SK-MEL-5 (cell line): ENCODE measurements around the gene TMEM106A. TPM values are rescaled to one million over a fixed set of nuclear protein-coding genes. Genes with fewer than 3 reads are reported as not detected.
"Not testable (repeated sequence)": the region's sequence is repeated elsewhere in the genome, so short reads cannot be mapped to it uniquely, and the experiment has no call there.

Experiments
- DNase-seq: peaks from one replicate; pipeline ENCODE4 v3.0.0-alpha.2; 2016; ENCODE audit warnings: low read depth, low spot score
- in situ Hi-C: cut with HindIII; loops from 2 replicates; pipeline ENCODE4 v1.10.0; 2016; ENCODE audit warnings: low sequenced_read_pairs, high pct_unique_total_duplicates, low pct_unique_long_range_greater_than_20kb
- total RNA-seq: library from RNA; depleted of rRNA; stranded (reverse); fragments of >200 nt; shearing (Covaris generic); gene quantifications from 2 replicates; pipeline ENCODE4 v1.2.3, GENCODE V29; 2014

TMEM106A gene
- total RNA-seq, 1 experiment from 2014 or later, result 1.2 TPM

- no peak for DNase-seq
- in situ Hi-C loops, result no loop called here
Observed at GRCh38 chr17:43211123-43211479, 574 bp upstream of the TMEM106A start.

DNA sequence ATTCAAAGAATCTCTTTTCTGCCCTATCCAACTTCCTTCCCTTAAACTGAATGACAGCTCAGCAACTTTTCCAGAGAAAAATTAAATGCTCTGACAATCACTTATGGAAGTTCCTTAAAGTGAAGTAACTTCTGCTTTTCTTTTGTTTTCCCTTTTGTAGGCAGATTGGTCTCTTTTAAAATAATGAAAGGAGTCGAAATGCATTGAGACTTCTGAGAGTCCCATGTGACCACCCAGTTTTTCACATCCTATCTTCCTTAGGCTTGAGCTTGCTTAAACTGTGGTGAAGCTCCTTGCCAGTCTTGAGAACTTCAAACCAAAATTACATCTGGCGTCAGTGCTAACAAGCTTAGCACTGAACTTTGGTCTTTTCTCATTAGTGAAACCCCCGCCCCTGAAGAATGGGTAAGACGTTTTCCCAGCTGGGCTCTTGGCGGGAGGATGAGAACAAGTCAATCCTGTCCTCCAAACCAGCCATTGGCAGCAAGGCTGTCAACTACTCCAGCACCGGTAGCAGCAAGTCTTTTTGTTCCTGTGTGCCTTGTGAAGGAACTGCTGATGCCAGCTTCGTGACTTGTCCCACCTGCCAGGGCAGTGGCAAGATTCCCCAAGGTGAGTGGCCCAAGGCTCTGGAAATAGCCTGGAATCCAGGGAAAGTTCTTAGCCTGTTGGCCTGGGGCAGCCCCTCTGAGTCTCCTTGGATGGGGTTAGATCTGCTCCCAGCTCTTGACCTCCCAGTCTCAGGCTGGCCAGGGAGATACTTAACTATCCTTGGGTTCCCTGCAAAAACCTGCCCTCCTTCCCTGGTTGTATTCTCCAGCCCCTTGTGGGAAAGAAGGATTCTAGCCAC is 1.2 kb downstream of the TMEM106A start:
- DNase-seq, result no peak
- in situ Hi-C loops, result no loop called here

GRCh38 chr17:43213545-43213944 is 1.9 kb downstream of the TMEM106A start:
- DNase-seq, result no peak
- in situ Hi-C loops, result no loop called here

DNA sequence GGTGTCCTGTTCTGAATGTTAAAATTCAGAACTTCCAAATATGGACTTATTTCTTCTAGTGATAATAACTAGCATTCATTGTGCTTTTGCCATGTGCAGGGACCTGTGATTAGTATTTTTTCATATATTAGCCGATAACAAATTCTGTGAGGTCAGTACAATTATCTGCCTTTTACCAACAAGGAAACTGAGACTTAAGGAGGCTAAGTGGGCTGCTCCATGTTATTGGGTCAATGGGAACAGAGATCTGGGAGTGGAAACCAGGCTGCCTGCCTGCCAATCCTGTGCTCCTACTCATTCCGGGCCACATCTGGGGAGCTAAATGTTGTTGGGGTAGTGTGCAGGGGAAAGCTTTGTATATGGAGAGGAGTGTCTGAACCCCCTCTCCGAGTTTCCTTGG is 3.7 kb downstream of the TMEM106A start:
- in situ Hi-C loops, result no loop called here
- DNase-seq, result no peak

DNA sequence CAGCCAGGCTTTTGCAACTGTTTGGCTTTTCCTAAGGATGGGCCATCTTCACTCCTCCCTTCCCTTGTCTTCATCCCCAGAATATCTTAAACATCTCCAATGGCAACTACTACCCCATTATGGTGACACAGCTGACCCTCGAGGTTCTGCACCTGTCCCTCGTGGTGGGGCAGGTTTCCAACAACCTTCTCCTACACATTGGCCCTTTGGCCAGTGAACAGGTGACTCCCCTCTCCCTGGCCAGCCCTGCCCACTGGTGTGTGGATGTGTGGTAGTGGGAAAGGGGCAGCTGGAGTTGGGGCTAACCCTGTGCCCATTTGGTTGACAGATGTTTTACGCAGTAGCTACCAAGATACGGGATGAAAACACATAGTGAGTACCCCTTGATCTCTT is 4.7 kb downstream of the TMEM106A start:
- DNase-seq, result no peak
- in situ Hi-C loops, result no loop called here

GRCh38 chr17:43216762-43217613 is 5.3 kb downstream of the TMEM106A start:
- in situ Hi-C loops, result no loop called here
- no peak for DNase-seq

DNA sequence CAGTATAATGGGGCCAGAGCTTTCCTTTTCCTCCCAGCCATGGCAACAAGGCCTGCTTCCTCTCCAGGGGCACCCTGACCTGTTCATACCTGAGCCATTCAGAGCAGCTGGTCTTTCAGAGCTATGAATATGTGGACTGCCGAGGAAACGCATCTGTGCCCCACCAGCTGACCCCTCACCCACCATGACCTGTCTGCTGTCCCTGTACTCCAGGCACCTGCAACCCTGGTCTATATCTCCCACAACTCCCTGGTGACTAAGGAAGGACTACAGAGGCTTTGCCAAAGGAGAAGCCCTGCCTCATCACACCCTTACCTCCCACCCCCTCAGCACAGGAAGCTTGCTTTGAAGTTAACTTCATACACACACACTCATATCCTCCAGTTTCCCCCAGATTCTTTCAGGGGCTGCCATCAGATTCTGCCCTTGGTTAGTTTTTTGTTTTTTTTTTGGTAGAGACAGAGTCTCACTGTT is 6.0 kb downstream of the TMEM106A start:
- no peak for DNase-seq
- in situ Hi-C loops, result no loop called here

GRCh38 chr17:43219001-43219400 is 7.3 kb downstream of the TMEM106A start:
- no peak for DNase-seq
- in situ Hi-C loops, result no loop called here

DNA sequence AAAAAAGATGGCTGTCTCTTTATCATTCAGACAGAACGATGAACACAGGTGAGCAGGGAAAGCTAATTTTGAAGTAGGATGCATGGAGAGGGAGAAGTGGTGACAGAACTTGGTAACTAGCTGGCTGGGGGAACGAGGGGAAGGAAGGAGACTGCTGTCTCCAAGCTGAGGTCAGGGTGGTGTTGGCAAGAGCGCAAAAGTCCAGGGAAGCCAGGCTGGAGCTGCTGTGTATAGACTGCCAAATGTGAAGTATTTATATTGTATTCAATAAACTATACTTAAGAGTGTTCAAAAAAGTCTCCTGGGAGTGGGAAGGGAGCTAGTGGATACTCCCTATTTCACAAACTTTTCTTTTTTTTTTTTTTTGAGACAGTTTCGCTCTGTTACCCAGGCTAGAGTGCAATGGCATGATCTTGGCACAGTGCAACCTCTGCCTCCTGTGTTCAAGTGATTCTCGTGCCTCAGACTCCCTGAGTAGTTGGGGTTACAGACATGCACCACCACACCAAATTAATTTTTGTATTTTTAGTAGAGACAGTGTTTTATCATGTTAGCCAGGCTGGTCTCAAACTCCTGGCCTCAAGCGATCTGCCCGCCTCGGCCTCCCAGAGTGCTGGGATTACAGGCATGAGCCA is 8.2 kb downstream of the TMEM106A start:
- in situ Hi-C loops, result no loop called here
- DNase-seq, result no peak

DNA sequence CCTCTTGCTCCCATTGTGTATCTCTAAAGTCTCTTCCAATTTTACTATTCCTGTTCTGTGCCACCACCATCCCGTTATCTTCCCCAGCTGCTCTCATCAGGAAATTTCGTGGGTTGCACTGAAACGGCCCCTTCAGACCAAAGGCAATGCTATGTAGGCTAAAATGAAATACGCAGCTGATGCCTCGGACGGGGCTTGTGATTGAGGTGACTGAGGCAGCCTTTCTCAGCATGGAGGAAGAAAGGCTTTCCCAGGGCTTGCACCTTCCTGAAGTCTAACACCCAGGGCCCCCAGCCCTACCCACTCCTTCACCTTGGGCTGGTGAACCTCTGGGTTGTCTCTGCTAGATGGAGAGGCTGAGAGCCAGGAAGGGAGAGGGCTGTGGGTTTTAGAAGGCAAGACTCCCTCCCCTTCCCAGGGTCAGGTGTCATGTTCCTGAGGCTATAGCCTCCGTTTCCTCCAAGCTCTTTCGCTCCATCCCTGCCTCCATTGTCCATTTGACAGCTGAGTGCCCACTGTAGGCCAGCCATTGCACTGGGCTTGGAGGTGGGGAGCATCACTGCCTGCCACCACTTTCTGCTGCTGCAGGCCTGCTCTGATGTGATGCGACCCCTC is 8.9 kb downstream of the TMEM106A start:
- in situ Hi-C loops, result no loop called here
- DNase-seq, result no peak

- in situ Hi-C loops, result no loop called here
- no peak for DNase-seq
Observed at GRCh38 chr17:43224146-43224705, 12.6 kb downstream of the TMEM106A start.

- DNase-seq, result no peak
- in situ Hi-C loops, result no loop called here
Observed at GRCh38 chr17:43226393-43226792, 14.7 kb downstream of the TMEM106A start.

DNA sequence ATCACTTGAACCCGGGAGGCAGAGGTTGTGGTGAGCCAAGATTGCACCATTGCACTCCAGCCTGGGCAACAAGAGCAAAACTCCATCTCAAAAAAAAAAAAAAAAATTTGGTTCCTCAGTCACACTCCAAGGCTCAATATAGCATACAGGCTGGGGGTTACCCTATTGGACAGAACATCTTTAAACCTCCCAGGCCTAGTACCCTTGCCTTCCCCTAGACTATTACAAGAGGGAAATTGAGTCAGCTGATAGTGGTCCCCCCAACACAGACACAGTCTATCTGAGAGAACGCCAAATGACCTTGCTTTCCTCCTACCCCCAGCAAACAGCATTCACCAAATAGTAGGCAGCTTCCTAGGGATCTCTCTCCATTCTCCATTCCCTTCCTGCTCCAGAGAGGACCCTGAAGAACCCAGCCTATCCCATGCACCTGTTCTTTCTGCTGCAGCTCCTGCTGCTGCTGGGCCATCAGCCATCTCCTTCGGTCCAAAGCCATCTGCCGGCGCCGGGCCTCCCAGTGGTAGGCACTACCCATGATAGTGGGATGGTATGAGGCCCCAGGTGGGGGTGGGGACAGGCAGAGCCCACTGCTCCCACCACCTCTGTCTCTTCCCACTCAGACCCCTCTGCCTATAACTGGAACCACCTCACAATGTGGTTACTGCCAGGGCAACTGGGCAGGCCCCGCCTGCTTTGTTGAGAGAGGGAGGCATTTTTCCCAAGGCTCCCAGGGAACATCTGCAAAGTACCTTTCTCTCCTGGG is 16.5 kb downstream of the TMEM106A start, which contains the start of gene CCDC200:
Gene CCDC200 (minus strand): TSS at position 604 of the 763 bp plus-strand sequence. CDS start 69 bp downstream, at position 535.
- in situ Hi-C loops, DNase-seq: not testable (repeated sequence)

GRCh38 chr17:43231205-43232020 is 19.7 kb downstream of the TMEM106A start:
- not testable (repeated sequence) for DNase-seq

DNA sequence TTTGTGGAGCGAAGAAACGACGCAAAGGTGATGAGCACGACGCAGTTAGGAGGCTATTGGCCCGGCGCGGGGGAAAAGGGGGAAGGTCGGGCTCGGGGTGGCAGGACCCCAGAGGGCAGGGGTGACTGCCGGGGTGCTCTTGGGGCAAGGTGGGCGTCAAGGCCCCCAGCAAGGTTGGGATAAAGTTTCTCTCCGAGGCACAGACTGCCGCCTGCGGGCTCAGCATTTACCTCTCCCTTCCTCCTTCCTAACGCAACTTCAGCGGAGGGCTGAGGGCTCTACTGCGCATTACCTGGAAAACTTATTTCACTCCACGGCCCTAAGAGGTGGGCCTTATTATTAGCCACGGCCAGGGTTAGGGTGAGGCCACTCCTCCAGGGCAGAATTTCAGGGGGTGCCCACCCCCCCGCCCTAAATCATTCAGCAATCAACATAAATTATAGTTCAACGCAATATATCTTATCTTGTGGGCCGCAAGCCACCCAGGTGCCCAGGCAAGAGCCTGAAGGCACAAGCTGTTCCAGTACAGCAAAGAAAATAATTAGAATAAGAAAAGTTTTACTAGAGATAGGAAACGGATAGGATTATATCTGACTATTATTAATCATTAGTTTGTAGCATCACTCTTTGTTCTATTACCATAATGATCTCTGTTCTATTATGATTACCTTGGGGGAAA is 20.5 kb downstream of the TMEM106A start:
- in situ Hi-C loops, result not testable (repeated sequence)
- DNase-seq, result peak; percentile 0

More at GRCh38 chr17:43231205-43232020, 19.7 kb downstream of the TMEM106A start:
- in situ Hi-C loops, result not testable (repeated sequence)
